Prostate gland (tissue), 2 donors: ENCODE data around the gene ANXA2R. TPM values are rescaled to one million over a fixed set of nuclear protein-coding genes. Genes with fewer than 3 reads are reported as not detected.

ENCODE experiments used
- DNase-seq: peaks from one replicate; pipeline ENCODE4 v3.0.0-alpha.2; 2019; ENCODE audit warnings: low spot score
- H3K27ac ChIP-seq, 2 donors: fragments of 200-600 bp; sonication (generic); 2 replicates each; pipeline ENCODE4 v1.5.1; 2017 to 2019
- H3K27me3 ChIP-seq: fragments of 200-600 bp; sonication (generic); replicated peaks from 2 replicates; pipeline ENCODE4 v1.5.1; 2019; ENCODE audit not compliant: insufficient read depth
- H3K36me3 ChIP-seq, 2 donors: fragments of 200-600 bp; sonication (generic); 1 replicate in 1 of 2; 2 replicates in 1 of 2; pipeline versions ENCODE4 v1.5.1 to v1.8.1; 2017 to 2019
- H3K4me1 ChIP-seq: fragments of 200-600 bp; sonication (generic); replicated peaks from 2 replicates; pipeline ENCODE4 v1.5.1; 2019
- H3K4me3 ChIP-seq, 2 donors: fragments of 200-600 bp; sonication (generic); 2 replicates each; pipeline ENCODE4 v1.5.1; 2017 to 2019
- H3K9me3 ChIP-seq: fragments of 200-600 bp; sonication (generic); 2 replicates; pipeline ENCODE4 v1.5.1; 2017
- POLR2A ChIP-seq: fragments of 450-650 bp; IDR thresholded peaks from one replicate; pipeline ENCODE4 v1.6.1; 2016; ENCODE audit warnings: antibody characterized with exemption, mild to moderate bottlenecking
- POLR2AphosphoS5 ChIP-seq: sonication (generic); formaldehyde crosslinking; IDR thresholded peaks from one replicate; pipeline ENCODE4 v1.6.1; 2017; ENCODE audit warnings: antibody characterized with exemption
- WGBS: methylation state at CpG from one replicate; pipeline ENCODE4 v1.1.5; 2018; 5-methylcytosine and 5-hydroxymethylcytosine counted together
- intact Hi-C: fragments of 100-400 bp; cut with DNase I; formaldehyde crosslinking; loops from one replicate; pipeline ENCODE4 v1.14.2; 2022
- total RNA-seq, 2 donors: library from RNA; depleted of rRNA; stranded (reverse); fragments of >200 nt; gene quantifications; one replicate each; pipeline ENCODE4 v1.1.0, GENCODE V29; 2016
- TF ChIP-seq, protein P1 (sequence below), 4 experiments: fragments of 200-600 bp in 2 of 4; fragments of 450-650 bp in 2 of 4; sonication (generic) in 2 of 4; IDR thresholded peaks; 1 replicate in 3 of 4; 2 replicates in 1 of 4; pipeline ENCODE4 v1.5.1; 2016 to 2019; ENCODE audit warnings: antibody characterized with exemption in 4 of 4, mild to moderate bottlenecking in 2 of 4, moderate library complexity in 2 of 4

ANXA2R gene
- total RNA-seq, 2 donors from 2014 or later = 4.5 to 5.3 TPM

DNA sequence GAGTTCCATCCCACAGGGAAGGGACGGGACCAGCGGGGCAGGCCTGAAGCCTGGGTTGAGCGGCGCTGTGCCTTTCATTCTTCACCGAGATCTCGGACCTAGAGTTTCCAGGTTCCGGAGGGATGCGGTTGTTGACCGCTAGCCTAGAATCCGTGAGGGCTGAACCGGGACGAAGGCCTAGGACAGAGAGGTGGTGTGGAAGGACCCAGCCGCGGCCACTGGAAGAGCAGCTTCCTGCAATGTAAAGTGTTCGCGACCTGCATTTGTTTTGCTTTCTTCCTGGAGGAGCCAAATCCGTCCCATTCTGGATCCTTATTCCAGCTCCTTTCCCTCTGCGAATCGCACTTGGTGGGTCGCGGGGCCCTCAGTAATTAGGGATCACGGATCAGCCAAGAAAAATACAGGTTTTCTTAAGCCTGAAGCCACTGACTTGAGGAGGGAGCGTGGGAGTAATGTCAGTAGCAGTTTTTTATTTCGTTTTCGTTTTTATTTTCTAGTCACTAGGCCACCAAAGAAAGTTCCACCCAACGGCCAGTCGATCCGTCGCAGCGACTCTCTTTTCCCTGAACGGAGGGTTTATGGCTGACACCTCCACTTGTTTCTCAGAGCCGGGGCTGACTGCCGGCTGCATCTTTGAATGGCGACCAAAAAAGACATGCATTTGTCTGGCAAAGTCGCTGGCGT, 48.6 kb downstream of the ANXA2R start:
- Histone ChIP-seq H3K36me3 (no peaks in the 10 kb centered on the region), H3K9me3 (no peaks in the 10 kb centered on the region), H3K4me3 (peak overlapping the region; percentile 40 to 50), H3K27me3 (no peaks in the 10 kb centered on the region), H3K27ac (peak overlapping the region; percentile 90 to 91), H3K4me1 (no peaks in the 10 kb centered on the region)
- intact Hi-C loops = loop anchor here (5.0 kb wide), 1 partner anchor 51 kb away; the partner anchor contains the start of gene ANXA2R
- no peak for TF ChIP-seq POLR2AphosphoS5
- 51% methylated on average over 36 of the region's 36 CpGs for WGBS
- no peak for DNase-seq

DNA sequence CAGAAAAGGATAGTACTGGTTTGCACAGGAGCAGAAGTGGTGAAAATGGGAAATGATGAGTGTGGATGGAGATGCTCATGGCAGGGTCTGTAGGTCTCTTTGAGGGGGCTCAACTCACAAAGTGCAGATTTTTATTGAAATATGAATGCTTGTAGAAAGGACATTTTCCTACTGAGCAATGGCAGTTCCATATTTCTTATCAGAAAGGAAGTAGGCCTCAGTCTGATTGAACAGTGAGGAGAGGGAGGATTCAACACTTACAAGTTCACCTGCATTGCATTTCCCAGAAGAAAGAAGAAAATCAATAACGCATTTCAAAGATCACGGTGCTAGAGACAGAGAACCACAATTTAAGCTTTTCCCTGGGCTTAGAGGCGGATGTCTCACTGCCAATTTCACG, 49.2 kb downstream of the ANXA2R start:
- H3K27ac ChIP-seq = peak overlapping the region in 1 of 2 donors; percentile 90
- H3K4me3 ChIP-seq = no peak overlapping the region
- TF ChIP-seq, protein P1, sequence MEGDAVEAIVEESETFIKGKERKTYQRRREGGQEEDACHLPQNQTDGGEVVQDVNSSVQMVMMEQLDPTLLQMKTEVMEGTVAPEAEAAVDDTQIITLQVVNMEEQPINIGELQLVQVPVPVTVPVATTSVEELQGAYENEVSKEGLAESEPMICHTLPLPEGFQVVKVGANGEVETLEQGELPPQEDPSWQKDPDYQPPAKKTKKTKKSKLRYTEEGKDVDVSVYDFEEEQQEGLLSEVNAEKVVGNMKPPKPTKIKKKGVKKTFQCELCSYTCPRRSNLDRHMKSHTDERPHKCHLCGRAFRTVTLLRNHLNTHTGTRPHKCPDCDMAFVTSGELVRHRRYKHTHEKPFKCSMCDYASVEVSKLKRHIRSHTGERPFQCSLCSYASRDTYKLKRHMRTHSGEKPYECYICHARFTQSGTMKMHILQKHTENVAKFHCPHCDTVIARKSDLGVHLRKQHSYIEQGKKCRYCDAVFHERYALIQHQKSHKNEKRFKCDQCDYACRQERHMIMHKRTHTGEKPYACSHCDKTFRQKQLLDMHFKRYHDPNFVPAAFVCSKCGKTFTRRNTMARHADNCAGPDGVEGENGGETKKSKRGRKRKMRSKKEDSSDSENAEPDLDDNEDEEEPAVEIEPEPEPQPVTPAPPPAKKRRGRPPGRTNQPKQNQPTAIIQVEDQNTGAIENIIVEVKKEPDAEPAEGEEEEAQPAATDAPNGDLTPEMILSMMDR (IDR thresholded peaks at IDR 0.05) = no peak
- TF ChIP-seq POLR2AphosphoS5 (no peak), POLR2A (no peak)
- no peaks in the 10 kb centered on the region for H3K27me3 ChIP-seq
- no peaks in the 10 kb centered on the region for H3K36me3 ChIP-seq
- DNase-seq = no peak
- WGBS = 86% methylated on average over 4 of the region's 4 CpGs
- intact Hi-C loops = loop anchor here (5.0 kb wide), 1 partner anchor 51 kb away; the partner anchor contains the start of gene ANXA2R
- no peaks in the 10 kb centered on the region for H3K9me3 ChIP-seq
- no peaks in the 10 kb centered on the region for H3K4me1 ChIP-seq

Other genes starting within 250 kb of the ANXA2R start
- gene SELENOP, start 228.4 kb downstream of the ANXA2R start, total RNA-seq = 100 to 1,000 TPM; 228 to 503 TPM
- gene ZNF131, start 80.6 kb upstream of the ANXA2R start, total RNA-seq = 10 to 100 TPM; 33.9 to 40.3 TPM
- under 1 TPM in 1 of 2 donors, not detected in 1; 0.14 TPM for gene NIM1K, start 151.9 kb upstream of the ANXA2R start, total RNA-seq